ENCODE results near the gene ADORA2B. TPM values are rescaled to one million over a fixed set of nuclear protein-coding genes. Genes with fewer than 3 reads are reported as not detected.

The ADORA2B gene
- total and polyA plus RNA-seq, 2 of the 4 experiments (the other 2 are of a cell fraction) = 5.2 to 5.5 TPM

GRCh38 chr17:15971882-15972281, 27.0 kb downstream of the ADORA2B start:
- in situ Hi-C loops (cut with MboI; ENCODE audit: low sequenced_read_pairs) = loop anchor here (25.0 kb wide), 1 partner anchor 710 kb away; the partner anchor contains the start of gene PMP22
- H2BK20ac ChIP-seq (ENCODE audit: low read depth, low read length) = no peak overlapping the region

More at GRCh38 chr17:15971882-15972281, 27.0 kb downstream of the ADORA2B start:
- no peak overlapping the region for H2BK5ac ChIP-seq (ENCODE audit: low read depth, low read length, poor library complexity, severe bottlenecking)
- BruUV-seq (replicated peaks) = no TSS peak
- no peak overlapping the region for H2BK15ac ChIP-seq (ENCODE audit: low read depth, low read length)
- ATAC-seq (ENCODE audit: low read depth) = no peak
- H3K4me3 ChIP-seq (ENCODE audit: insufficient read depth, low read depth, low read length) = no peak overlapping the region
- H3K9me3 ChIP-seq (ENCODE audit: control insufficient read depth, insufficient read depth, low read length) = no peaks in the 10 kb centered on the region
- no peak overlapping the region for H2AFZ ChIP-seq (replicated peaks; ENCODE audit: low read length, poor library complexity)
- no peaks in the 10 kb centered on the region for H4K20me1 ChIP-seq (ENCODE audit: insufficient read depth, low read length)
- H3K79me1 ChIP-seq (ENCODE audit: low read depth in 1 of 2, low read length in 2 of 2) = peaks cover 18 to 35% of the 10 kb centered on the region in 2 experiments
- peaks cover 7% of the 10 kb centered on the region for H3K36me3 ChIP-seq (ENCODE audit: control insufficient read depth, insufficient read depth, low read length)
- no peak overlapping the region for H4K8ac ChIP-seq (ENCODE audit: low read depth in 2 of 2, low read length in 2 of 2)
- no peak overlapping the region for H3K27ac ChIP-seq (ENCODE audit: insufficient read depth, low read length)
- no peak overlapping the region for H4K91ac ChIP-seq (ENCODE audit: insufficient read depth, low read depth, low read length)
- WGBS, 2 experiments (ENCODE audit: extremely low coverage in 2 of 2, insufficient read length in 1 of 2) = no CpG with 5 or more reads among the region's 5 CpGs
- H2AK9ac ChIP-seq (replicated peaks; ENCODE audit: low read depth, low read length, poor library complexity) = no peak overlapping the region
- H3K14ac ChIP-seq (replicated peaks; ENCODE audit: low read depth, low read length) = no peak overlapping the region
- H3K4me1 ChIP-seq (ENCODE audit: control insufficient read depth, insufficient read depth, low read length) = peaks cover 5% of the 10 kb centered on the region
- H3K56ac ChIP-seq (ENCODE audit: extremely low read depth, insufficient read depth, low read length) = no peak overlapping the region
- intact Hi-C loops (cut with micrococcal nuclease) (no loop called here), dilution Hi-C loops (cut with HindIII; ENCODE audit: low sequenced_read_pairs, unreplicated experiment) (no loop called here)
- H2BK120ac ChIP-seq (ENCODE audit: low read depth, low read length) = no peak overlapping the region
- H3K9me1 ChIP-seq (ENCODE audit: insufficient read depth, low read length) = peaks cover 26% of the 10 kb centered on the region
- no peak overlapping the region for H3K4ac ChIP-seq (ENCODE audit: low read depth, low read length)
- H4K5ac ChIP-seq (ENCODE audit: low read depth, low read length) = no peak overlapping the region
- H3K27me3 ChIP-seq (ENCODE audit: control insufficient read depth, insufficient read depth, low read length) = no peaks in the 10 kb centered on the region
- no peak overlapping the region for H3K9ac ChIP-seq (ENCODE audit: low read depth, low read length)
- DNase-seq = no peak
- TF ChIP-seq RCOR1 (IDR thresholded peaks at IDR 0.05; ENCODE audit: insufficient replicate concordance, low read length) (no peak), MXI1 (IDR thresholded peaks at IDR 0.05; ENCODE audit: borderline replicate concordance, low read depth, low read length) (no peak), CTCF (conservative IDR thresholded peaks at IDR 0.05; ENCODE audit: low read depth, low read length) (no peak), FOS (IDR thresholded peaks at IDR 0.05; ENCODE audit: low read depth, low read length) (no peak), SMC3 (IDR thresholded peaks at IDR 0.05; ENCODE audit: low read depth, low read length) (no peak), CEBPB (IDR thresholded peaks at IDR 0.05; ENCODE audit: low read depth, low read length) (no peak), MAFK (IDR thresholded peaks at IDR 0.05; ENCODE audit: low read depth, low read length) (no peak), POLR2A (IDR thresholded peaks at IDR 0.05; ENCODE audit: low read depth, low read length) (no peak), MAZ (IDR thresholded peaks at IDR 0.05; ENCODE audit: borderline replicate concordance, low read depth, low read length) (no peak), RFX5 (IDR thresholded peaks at IDR 0.05; ENCODE audit: low read depth, low read length) (no peak), ELK1 (IDR thresholded peaks at IDR 0.05; ENCODE audit: borderline replicate concordance, low read depth, low read length) (no peak), CHD1 (IDR thresholded peaks at IDR 0.05; ENCODE audit: low read depth, low read length) (no peak), BHLHE40 (IDR thresholded peaks at IDR 0.05; ENCODE audit: low read depth, low read length) (no peak), NFE2L2 (IDR thresholded peaks at IDR 0.05; ENCODE audit: low read depth, low read length) (no peak), RAD21 (IDR thresholded peaks at IDR 0.05; ENCODE audit: low read length) (no peak)
- TF ChIP-seq, protein P1, sequence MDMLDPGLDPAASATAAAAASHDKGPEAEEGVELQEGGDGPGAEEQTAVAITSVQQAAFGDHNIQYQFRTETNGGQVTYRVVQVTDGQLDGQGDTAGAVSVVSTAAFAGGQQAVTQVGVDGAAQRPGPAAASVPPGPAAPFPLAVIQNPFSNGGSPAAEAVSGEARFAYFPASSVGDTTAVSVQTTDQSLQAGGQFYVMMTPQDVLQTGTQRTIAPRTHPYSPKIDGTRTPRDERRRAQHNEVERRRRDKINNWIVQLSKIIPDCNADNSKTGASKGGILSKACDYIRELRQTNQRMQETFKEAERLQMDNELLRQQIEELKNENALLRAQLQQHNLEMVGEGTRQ (IDR thresholded peaks at IDR 0.05; ENCODE audit: low read depth, low read length) = no peak
- CTCF ChIA-PET = interaction anchor here (0.6 to 1.1 kb wide), 2 partner anchors 22 to 27 kb away, joined by 3 read pairs; no protein-coding TSS in a partner anchor
- POLR2A ChIA-PET (ENCODE audit: unreplicated experiment) = no interaction called here
- no peak overlapping the region for H2AK5ac ChIP-seq (ENCODE audit: low read depth, low read length)
- no peak overlapping the region for H3K4me2 ChIP-seq (ENCODE audit: low read depth, low read length)
- no peak overlapping the region for H3K23ac ChIP-seq (ENCODE audit: low read depth, low read length)
- no peak overlapping the region for H3K18ac ChIP-seq (ENCODE audit: low read depth, low read length)

Measured in IMR-90 (cell line).